ENCODE results near the gene UBE2D3. TPM values are rescaled to one million over a fixed set of nuclear protein-coding genes. Genes with fewer than 3 reads are reported as not detected.
"Not testable (repeated sequence)": the region's sequence is repeated elsewhere in the genome, so short reads cannot be mapped to it uniquely, and the experiment has no call there.

UBE2D3 gene
- total RNA-seq, 2 experiments from 2014 or later: 347 to 363 TPM

DNA sequence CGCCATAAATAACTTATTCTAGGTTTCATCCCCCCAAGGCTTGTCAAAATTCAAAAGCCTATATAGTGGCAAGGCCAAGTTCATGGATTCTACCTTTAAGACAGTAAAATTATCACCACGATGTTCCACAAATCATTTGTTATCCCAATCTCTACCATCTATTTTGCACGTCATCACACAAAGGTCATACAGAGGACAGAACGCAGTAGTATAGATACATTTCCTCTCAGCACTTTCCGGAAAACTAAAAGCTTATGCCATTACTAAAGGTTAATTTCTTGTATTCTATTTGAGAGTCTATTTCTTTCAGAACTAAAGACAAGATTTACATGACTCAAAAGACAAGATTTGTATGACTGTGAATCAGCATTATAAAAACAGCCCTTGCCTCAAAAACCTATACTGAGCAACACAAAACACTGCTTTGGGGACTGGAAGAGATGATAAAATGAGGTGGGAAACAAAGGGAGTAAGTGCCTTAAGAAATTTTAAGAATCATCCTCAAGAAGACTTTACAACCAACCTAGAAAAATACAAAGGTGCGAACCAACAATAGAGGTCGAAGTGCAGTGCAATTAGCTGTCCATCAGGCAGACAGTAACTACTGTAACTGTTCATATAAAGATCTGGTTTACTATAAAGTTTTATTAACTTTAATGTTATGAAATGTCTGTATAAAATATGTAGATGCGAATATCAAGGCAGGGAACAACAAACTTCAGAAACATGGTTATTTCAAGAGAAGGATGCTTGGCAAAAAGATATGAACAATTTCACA lies 7.6 kb downstream of the UBE2D3 start:
- BruUV-seq (replicated peaks): no TSS peak
- peaks cover 100% of the 10 kb centered on the region for H3K79me2 ChIP-seq (ENCODE audit: insufficient read depth, low read depth, low read length)
- H3K9me2 ChIP-seq (ENCODE audit: insufficient read depth, low read length): no peaks in the 10 kb centered on the region
- TF ChIP-seq EZH2phosphoT487 (IDR thresholded peaks at IDR 0.05; ENCODE audit: borderline replicate concordance, low read depth, low read length): no peak
- TF ChIP-seq, protein P1, sequence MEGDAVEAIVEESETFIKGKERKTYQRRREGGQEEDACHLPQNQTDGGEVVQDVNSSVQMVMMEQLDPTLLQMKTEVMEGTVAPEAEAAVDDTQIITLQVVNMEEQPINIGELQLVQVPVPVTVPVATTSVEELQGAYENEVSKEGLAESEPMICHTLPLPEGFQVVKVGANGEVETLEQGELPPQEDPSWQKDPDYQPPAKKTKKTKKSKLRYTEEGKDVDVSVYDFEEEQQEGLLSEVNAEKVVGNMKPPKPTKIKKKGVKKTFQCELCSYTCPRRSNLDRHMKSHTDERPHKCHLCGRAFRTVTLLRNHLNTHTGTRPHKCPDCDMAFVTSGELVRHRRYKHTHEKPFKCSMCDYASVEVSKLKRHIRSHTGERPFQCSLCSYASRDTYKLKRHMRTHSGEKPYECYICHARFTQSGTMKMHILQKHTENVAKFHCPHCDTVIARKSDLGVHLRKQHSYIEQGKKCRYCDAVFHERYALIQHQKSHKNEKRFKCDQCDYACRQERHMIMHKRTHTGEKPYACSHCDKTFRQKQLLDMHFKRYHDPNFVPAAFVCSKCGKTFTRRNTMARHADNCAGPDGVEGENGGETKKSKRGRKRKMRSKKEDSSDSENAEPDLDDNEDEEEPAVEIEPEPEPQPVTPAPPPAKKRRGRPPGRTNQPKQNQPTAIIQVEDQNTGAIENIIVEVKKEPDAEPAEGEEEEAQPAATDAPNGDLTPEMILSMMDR (conservative IDR thresholded peaks at IDR 0.05; ENCODE audit: low read length): no peak
- peaks cover 99% of the 10 kb centered on the region for H3K36me3 ChIP-seq (ENCODE audit: insufficient read depth, low read length)
- H3K9me3 ChIP-seq (ENCODE audit: low read length): no peaks in the 10 kb centered on the region
- ChIA-PET CTCF (ENCODE audit: unreplicated experiment) (no interaction called here), POLR2A (interaction anchor here (0.5 to 4.7 kb wide), 6 partner anchors 10 to 1788 kb away, joined by 3 to 20 read pairs (median 5); no protein-coding TSS in a partner anchor)
- peaks cover 59% of the 10 kb centered on the region for H3K4me1 ChIP-seq (ENCODE audit: insufficient read depth, low read length, poor library complexity, severe bottlenecking)
- no peak overlapping the region for H3K4me3 ChIP-seq (ENCODE audit: low read depth, low read length, poor library complexity, severe bottlenecking)
- 0 out of 2 replicates have a peak overlapping the region, but pooled peaks have one; percentile 23 for H3K4me2 ChIP-seq (ENCODE audit: low read length)
- intact Hi-C loops (cut with micrococcal nuclease; ENCODE audit: unreplicated experiment): no loop called here
- no peak overlapping the region for H3K27ac ChIP-seq (ENCODE audit: low read depth, low read length, poor library complexity, severe bottlenecking)
- H2AFZ ChIP-seq (ENCODE audit: low read length): no peak overlapping the region
- H4K20me1 ChIP-seq (ENCODE audit: insufficient read depth, low read length): peaks cover 83% of the 10 kb centered on the region
- DNase-seq (ENCODE audit: low spot score): no peak

DNA sequence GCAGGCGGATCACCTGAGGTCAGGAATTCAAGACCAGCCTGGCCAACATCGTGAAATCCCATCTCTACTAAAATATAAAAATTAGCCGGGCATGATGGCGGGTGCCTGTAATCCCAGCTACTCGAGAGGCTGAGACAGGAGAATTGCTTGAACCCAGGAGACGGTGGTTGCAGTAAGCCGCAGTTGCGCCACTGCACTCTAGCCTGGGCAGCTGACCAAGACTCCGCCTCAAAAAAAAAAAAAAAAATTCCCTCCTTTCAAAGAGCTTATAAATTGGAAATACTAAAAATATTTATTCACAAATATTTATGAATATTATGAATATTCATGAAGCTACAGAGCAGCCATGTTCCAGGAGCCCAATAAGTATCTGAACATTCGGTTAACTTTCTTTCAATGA lies 8.3 kb downstream of the UBE2D3 start:
- peaks cover 100% of the 10 kb centered on the region for H3K79me2 ChIP-seq (ENCODE audit: insufficient read depth, low read depth, low read length)
- H3K4me3 ChIP-seq (ENCODE audit: low read depth, low read length, poor library complexity, severe bottlenecking); intact Hi-C loops (cut with micrococcal nuclease; ENCODE audit: unreplicated experiment); CTCF ChIA-PET (ENCODE audit: unreplicated experiment); BruUV-seq (replicated peaks); H3K27ac ChIP-seq (ENCODE audit: low read depth, low read length, poor library complexity, severe bottlenecking); H3K9me3 ChIP-seq (ENCODE audit: low read length); H3K9me2 ChIP-seq (ENCODE audit: insufficient read depth, low read length); DNase-seq (ENCODE audit: low spot score); H2AFZ ChIP-seq (ENCODE audit: low read length): not testable (repeated sequence)
- POLR2A ChIA-PET: interaction anchor here (0.6 to 4.7 kb wide), 5 partner anchors 9 to 1787 kb away, joined by 3 to 20 read pairs (median 4); partner anchors contain the start of gene CISD2
- H3K36me3 ChIP-seq (ENCODE audit: insufficient read depth, low read length): peaks cover 99% of the 10 kb centered on the region
- H3K4me2 ChIP-seq (ENCODE audit: low read length): 0 out of 2 replicates have a peak overlapping the region, but pooled peaks have one; percentile 23
- H4K20me1 ChIP-seq (ENCODE audit: insufficient read depth, low read length): peaks cover 80% of the 10 kb centered on the region
- peaks cover 53% of the 10 kb centered on the region for H3K4me1 ChIP-seq (ENCODE audit: insufficient read depth, low read length, poor library complexity, severe bottlenecking)

DNA sequence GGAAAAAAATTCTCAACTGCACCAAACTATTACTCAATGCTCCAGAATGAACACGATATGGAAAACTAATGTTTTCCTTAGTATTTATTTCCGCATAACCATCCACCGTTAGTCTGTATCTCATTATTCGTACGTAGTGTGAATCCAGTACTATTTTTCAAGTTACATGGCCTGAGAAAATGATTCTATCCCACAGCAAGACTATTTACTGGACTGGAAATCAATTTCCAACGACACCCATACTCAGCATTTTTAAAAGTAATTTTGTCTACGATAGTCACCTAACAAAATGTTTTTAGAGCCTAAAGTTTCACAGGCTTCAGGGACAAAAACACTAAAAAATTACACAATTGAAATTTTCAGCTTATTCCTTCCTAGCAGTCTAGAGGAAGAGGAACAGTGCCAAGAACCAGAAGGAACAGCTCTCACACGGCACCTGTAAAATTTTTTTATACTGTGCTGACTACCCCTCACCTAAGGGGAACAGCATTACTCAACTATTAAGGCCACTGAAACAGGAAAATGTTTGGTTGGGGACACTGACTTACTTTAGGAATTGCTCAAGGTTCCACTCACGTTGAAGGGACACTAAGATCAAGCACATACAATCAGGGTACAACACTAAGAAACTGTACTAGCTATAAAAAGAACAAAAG lies 9.6 kb downstream of the UBE2D3 start:
- Histone ChIP-seq H3K27ac (ENCODE audit: low read depth, low read length, poor library complexity, severe bottlenecking) (no peak overlapping the region), H3K4me2 (ENCODE audit: low read length) (no peak overlapping the region; the same call in 1 of the 2 replicates), H4K20me1 (ENCODE audit: insufficient read depth, low read length) (peaks cover 80% of the 10 kb centered on the region), H3K4me1 (ENCODE audit: insufficient read depth, low read length, poor library complexity, severe bottlenecking) (peaks cover 43% of the 10 kb centered on the region), H2AFZ (ENCODE audit: low read length) (no peak overlapping the region), H3K4me3 (ENCODE audit: low read depth, low read length, poor library complexity, severe bottlenecking) (no peak overlapping the region), H3K9me3 (ENCODE audit: low read length) (no peaks in the 10 kb centered on the region), H3K9me2 (ENCODE audit: insufficient read depth, low read length) (no peaks in the 10 kb centered on the region), H3K36me3 (ENCODE audit: insufficient read depth, low read length) (peaks cover 99% of the 10 kb centered on the region), H3K79me2 (ENCODE audit: insufficient read depth, low read depth, low read length) (peaks cover 100% of the 10 kb centered on the region)
- no peak for DNase-seq (ENCODE audit: low spot score)
- no peak for TF ChIP-seq EZH2phosphoT487 (IDR thresholded peaks at IDR 0.05; ENCODE audit: borderline replicate concordance, low read depth, low read length)
- TF ChIP-seq, protein P1 (conservative IDR thresholded peaks at IDR 0.05; ENCODE audit: low read length): no peak
- BruUV-seq (replicated peaks): no TSS peak
- POLR2A ChIA-PET: interaction anchor here (0.6 to 4.7 kb wide), 8 partner anchors 8 to 255 kb away, joined by 3 to 21 read pairs (median 4); partner anchors contain the start of genes CISD2, MANBA and UBE2D3
- CTCF ChIA-PET (ENCODE audit: unreplicated experiment): interaction anchor here (1.1 kb wide), 1 partner anchor 10 kb away, joined by 4 read pairs; the partner anchor contains the start of gene UBE2D3
- intact Hi-C loops (cut with micrococcal nuclease; ENCODE audit: unreplicated experiment): no loop called here
